Sigmoid colon (tissue), 7 donors: ENCODE data around the gene ADCY1. TPM values are rescaled to one million over a fixed set of nuclear protein-coding genes. Genes with fewer than 3 reads are reported as not detected.

Experiments used
- DNase-seq: peaks from one replicate; pipeline ENCODE4 v3.0.0-alpha.2; 2019
- H3K27ac ChIP-seq, 4 donors: fragments of 200-600 bp; sonication (generic); one replicate each; pipeline ENCODE4 v1.5.1; 2016 to 2019; ENCODE audit warnings: mild to moderate bottlenecking in 1 of 4
- H3K27me3 ChIP-seq, 3 donors: fragments of 200-600 bp; sonication (generic); one replicate each; pipeline ENCODE4 v1.5.1; 2019; ENCODE audit warnings: mild to moderate bottlenecking in 1 of 3
- H3K36me3 ChIP-seq, 4 donors: fragments of 200-600 bp; sonication (generic); one replicate each; pipeline ENCODE4 v1.5.1; 2016 to 2019
- H3K4me1 ChIP-seq, 4 donors: fragments of 200-600 bp; sonication (generic); one replicate each; pipeline ENCODE4 v1.5.1; 2017 to 2019
- H3K4me3 ChIP-seq, 4 donors: fragments of 200-600 bp; sonication (generic); one replicate each; pipeline ENCODE4 v1.5.1; 2017 to 2019; ENCODE audit warnings: mild to moderate bottlenecking in 2 of 4, moderate library complexity in 1 of 4
- H3K9me3 ChIP-seq, 4 donors: fragments of 200-600 bp in 3 of 4; sonication (generic) in 3 of 4; one replicate each; pipeline versions ENCODE4 v1.5.1 to v1.6.1; 2013 to 2019
- EP300 ChIP-seq, 4 donors: sonication (generic); formaldehyde crosslinking; IDR thresholded peaks; one replicate each; pipeline ENCODE4 v1.6.1; 2017; ENCODE audit warnings: antibody characterized with exemption in 4 of 4
- POLR2A ChIP-seq, 2 donors: fragments of 450-650 bp; IDR thresholded peaks; one replicate each; pipeline ENCODE4 v1.6.1; 2016; ENCODE audit warnings: antibody characterized with exemption in 2 of 2, mild to moderate bottlenecking in 2 of 2, moderate library complexity in 2 of 2
- POLR2AphosphoS5 ChIP-seq, 4 donors: sonication (generic); formaldehyde crosslinking; IDR thresholded peaks; one replicate each; pipeline ENCODE4 v1.6.1; 2017; ENCODE audit warnings: antibody characterized with exemption in 4 of 4
- WGBS, 2 donors: extraction: QIAGEN DNeasy Blood & Tissue Kit; methylation state at CpG; one replicate each; pipeline ENCODE4 v1.1.7; 2013; 5-methylcytosine and 5-hydroxymethylcytosine counted together
- intact Hi-C: fragments of 100-400 bp; cut with DNase I; formaldehyde crosslinking; loops from one replicate; pipeline ENCODE4 v1.15.1; 2023
- polyA plus RNA-seq, 3 donors: library from polyadenylated mRNA; stranded (reverse); fragments of 200-250 nt; gene quantifications; one replicate each; pipeline ENCODE4 v1.2.3, GENCODE V29; 2013
- total RNA-seq, 4 donors: library from RNA; depleted of rRNA; stranded (reverse); fragments of >200 nt; gene quantifications; one replicate each; pipeline ENCODE4 v1.1.0, GENCODE V29; 2016
- TF ChIP-seq, protein P1 (sequence below), 4 experiments: fragments of 450-650 bp in 3 of 4; fragments of 200-600 bp in 1 of 4; IDR thresholded peaks; one replicate each; pipeline ENCODE4 v1.5.1; 2016 to 2019; ENCODE audit warnings: antibody characterized with exemption in 4 of 4, mild to moderate bottlenecking in 3 of 4, moderate library complexity in 2 of 4
- donor health status: healthy with polysubstance abuse.
- donor health status: Bipolar disorder and iron deficiency.
- donor health status: healthy.

The ADCY1 gene
- total and polyA plus RNA-seq, 7 donors = 0.23 to 0.71 (median 0.55) TPM

- H3K27ac ChIP-seq = no peak overlapping the region
- no peaks in the 10 kb centered on the region for H3K9me3 ChIP-seq
- intact Hi-C loops = no loop called here
- WGBS, 2 donors = 97% methylated on average over 5 of the region's 5 CpGs
- no peak for DNase-seq
- H3K4me1 ChIP-seq = no peaks in the 10 kb centered on the region
- peaks cover 0 to 7% (median 0%) of the 10 kb centered on the region in 3 donors for H3K27me3 ChIP-seq
- TF ChIP-seq POLR2AphosphoS5 (IDR thresholded peaks at IDR 0.05) = no peak
- no peak for TF ChIP-seq POLR2A (IDR thresholded peaks at IDR 0.05)
- TF ChIP-seq, protein P1, sequence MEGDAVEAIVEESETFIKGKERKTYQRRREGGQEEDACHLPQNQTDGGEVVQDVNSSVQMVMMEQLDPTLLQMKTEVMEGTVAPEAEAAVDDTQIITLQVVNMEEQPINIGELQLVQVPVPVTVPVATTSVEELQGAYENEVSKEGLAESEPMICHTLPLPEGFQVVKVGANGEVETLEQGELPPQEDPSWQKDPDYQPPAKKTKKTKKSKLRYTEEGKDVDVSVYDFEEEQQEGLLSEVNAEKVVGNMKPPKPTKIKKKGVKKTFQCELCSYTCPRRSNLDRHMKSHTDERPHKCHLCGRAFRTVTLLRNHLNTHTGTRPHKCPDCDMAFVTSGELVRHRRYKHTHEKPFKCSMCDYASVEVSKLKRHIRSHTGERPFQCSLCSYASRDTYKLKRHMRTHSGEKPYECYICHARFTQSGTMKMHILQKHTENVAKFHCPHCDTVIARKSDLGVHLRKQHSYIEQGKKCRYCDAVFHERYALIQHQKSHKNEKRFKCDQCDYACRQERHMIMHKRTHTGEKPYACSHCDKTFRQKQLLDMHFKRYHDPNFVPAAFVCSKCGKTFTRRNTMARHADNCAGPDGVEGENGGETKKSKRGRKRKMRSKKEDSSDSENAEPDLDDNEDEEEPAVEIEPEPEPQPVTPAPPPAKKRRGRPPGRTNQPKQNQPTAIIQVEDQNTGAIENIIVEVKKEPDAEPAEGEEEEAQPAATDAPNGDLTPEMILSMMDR (IDR thresholded peaks at IDR 0.05) = no peak
- TF ChIP-seq EP300 (IDR thresholded peaks at IDR 0.05) = no peak
- H3K36me3 ChIP-seq = no peaks in the 10 kb centered on the region
- H3K4me3 ChIP-seq = no peak overlapping the region
Observed at GRCh38 chr7:45697576-45698136, 123.5 kb downstream of the ADCY1 start.

DNA sequence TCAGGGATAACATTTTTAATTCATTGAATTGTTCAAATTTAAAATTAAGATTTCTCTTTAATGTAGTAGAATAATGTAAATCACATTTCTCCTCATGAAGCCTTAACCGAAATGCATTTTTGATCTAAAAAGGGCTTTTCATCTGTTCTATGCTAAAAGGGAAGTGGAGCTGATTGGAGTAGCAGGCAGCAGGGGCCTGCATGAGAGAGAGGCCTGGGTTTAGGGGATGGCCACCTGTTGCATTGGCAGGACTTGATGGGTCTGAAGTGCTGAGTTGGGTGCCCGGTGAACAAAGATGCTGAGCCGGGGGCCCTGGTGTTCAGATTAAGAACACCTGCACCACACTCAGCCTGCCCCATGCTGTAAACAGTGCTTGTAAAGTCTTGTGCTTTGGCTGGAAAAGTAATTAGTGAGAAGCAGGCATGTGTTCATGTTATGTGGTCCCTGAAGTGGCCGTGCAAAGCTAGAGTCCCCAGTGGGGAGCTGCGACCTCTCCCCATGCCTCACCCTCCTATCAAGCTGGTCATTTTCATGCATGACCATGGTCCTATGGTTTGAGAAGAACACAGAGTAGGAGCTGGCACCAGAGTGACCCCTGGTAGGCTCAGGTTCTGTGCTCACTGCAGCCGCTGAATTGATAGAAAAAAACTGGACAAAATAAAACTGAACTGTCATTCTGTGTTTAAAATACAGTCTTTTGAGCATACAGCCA lies 124.3 kb downstream of the ADCY1 start:
- TF ChIP-seq POLR2A (IDR thresholded peaks at IDR 0.05) = no peak
- TF ChIP-seq, protein P1 (IDR thresholded peaks at IDR 0.05) = no peak
- TF ChIP-seq POLR2AphosphoS5 (IDR thresholded peaks at IDR 0.05) = no peak
- no peak for TF ChIP-seq EP300 (IDR thresholded peaks at IDR 0.05)
- no peaks in the 10 kb centered on the region for H3K4me1 ChIP-seq
- intact Hi-C loops = no loop called here
- H3K9me3 ChIP-seq = no peaks in the 10 kb centered on the region
- DNase-seq = no peak
- H3K4me3 ChIP-seq = no peak overlapping the region
- H3K27me3 ChIP-seq = peaks cover 0 to 13% (median 0%) of the 10 kb centered on the region in 3 donors
- no peaks in the 10 kb centered on the region for H3K36me3 ChIP-seq
- WGBS, 2 donors = 91 to 93% methylated on average over 6 of the region's 6 CpGs
- no peak overlapping the region for H3K27ac ChIP-seq

DNA sequence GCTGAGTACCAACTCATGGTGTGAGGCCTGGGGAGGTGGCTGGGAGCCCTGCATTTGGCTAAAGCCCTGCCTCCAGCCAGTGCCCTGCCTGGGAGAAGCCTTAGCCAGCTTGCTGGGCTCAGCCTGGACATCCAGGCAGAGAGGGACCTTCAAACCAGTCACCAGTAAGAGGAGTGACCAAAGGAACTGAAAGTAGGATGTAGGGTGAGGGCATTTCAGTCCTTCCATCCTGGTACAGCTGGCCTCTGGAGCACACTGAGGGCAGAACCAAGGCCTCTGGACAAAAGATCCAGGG lies 124.8 kb downstream of the ADCY1 start:
- TF ChIP-seq, protein P1 (IDR thresholded peaks at IDR 0.05) = no peak
- TF ChIP-seq POLR2A (IDR thresholded peaks at IDR 0.05) (no peak), EP300 (IDR thresholded peaks at IDR 0.05) (no peak), POLR2AphosphoS5 (IDR thresholded peaks at IDR 0.05) (no peak)
- Histone ChIP-seq H3K9me3 (no peaks in the 10 kb centered on the region), H3K27ac (no peak overlapping the region), H3K27me3 (peaks cover 0 to 18% (median 0%) of the 10 kb centered on the region in 3 donors), H3K4me3 (no peak overlapping the region), H3K36me3 (no peaks in the 10 kb centered on the region), H3K4me1 (no peaks in the 10 kb centered on the region)
- DNase-seq = no peak
- intact Hi-C loops = no loop called here

DNA sequence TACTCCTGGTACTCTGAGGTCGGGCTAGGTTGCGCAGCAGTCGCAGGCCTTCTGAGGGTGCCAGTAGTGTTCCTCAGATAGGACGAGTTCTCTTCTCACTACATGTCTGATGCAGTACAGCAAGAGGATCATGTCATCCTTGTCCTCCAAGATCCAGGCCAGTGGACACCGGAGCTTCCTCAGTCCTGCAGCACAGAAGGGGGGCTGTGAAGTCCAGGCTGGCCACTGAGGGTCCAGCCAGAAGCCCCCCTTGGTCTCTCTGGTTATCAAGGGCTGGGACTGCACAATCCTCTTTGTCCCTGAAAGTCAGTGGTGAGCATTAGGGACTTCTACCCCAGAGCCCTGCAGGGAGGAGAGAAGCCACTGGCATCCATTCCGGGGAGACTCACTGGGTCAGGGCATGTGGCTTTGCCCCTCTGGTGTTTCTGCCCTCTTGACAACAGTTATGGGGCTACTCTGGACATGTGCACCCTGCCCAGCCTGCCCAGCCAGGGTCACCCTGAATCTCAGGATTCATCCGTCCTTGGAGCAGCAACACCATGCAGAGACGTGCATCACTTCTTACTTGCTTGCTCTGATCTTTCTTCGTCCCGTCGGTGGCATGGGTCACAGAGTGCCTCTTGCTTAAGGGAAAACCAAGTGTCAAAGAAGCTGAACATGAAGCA lies 125.7 kb downstream of the ADCY1 start:
- Histone ChIP-seq H3K4me1 (no peaks in the 10 kb centered on the region), H3K27me3 (peaks cover 0 to 24% (median 0%) of the 10 kb centered on the region in 3 donors), H3K27ac (peak overlapping the region in 1 of 4 donors; percentile 12), H3K9me3 (no peaks in the 10 kb centered on the region), H3K4me3 (no peak overlapping the region), H3K36me3 (no peaks in the 10 kb centered on the region)
- no peak for DNase-seq
- WGBS, 2 donors = 90 to 91% methylated on average over 11 of the region's 11 CpGs
- intact Hi-C loops = no loop called here
- no peak for TF ChIP-seq POLR2A (IDR thresholded peaks at IDR 0.05)
- TF ChIP-seq EP300 (IDR thresholded peaks at IDR 0.05) = no peak
- TF ChIP-seq, protein P1 (IDR thresholded peaks at IDR 0.05) = no peak
- TF ChIP-seq POLR2AphosphoS5 (IDR thresholded peaks at IDR 0.05) = no peak
